ENCODE results near the gene ZNF416. TPM values are rescaled to one million over a fixed set of nuclear protein-coding genes. Genes with fewer than 3 reads are reported as not detected.
A peak's percentile ranks its signal among the peaks of the same experiment; 100 is the strongest.

Gene ZNF416
- polyA plus RNA-seq, 2 of the 4 experiments (the other 2 are of a cell fraction) = 3.5 to 4.7 TPM

DNA sequence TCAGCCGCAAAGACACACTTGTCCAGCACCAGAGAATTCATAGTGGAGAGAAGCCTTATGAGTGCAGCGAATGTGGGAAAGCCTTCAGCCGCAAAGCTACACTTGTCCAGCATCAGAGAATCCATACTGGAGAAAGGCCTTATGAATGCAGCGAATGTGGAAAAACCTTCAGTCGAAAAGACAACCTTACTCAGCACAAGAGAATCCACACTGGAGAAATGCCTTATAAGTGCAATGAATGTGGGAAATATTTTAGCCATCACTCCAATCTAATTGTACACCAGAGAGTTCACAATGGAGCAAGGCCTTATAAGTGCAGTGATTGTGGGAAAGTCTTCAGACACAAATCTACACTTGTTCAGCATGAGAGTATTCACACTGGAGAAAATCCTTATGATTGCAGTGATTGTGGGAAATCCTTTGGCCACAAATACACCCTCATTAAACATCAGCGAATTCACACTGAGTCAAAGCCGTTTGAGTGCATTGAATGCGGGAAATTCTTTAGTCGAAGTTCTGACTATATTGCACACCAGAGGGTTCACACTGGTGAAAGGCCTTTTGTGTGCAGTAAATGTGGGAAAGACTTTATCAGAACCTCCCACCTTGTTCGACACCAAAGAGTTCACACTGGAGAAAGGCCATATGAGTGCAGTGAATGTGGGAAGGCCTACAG lies 42.1 kb upstream of the ZNF416 start (continued):
- TF ChIP-seq, protein P1, sequence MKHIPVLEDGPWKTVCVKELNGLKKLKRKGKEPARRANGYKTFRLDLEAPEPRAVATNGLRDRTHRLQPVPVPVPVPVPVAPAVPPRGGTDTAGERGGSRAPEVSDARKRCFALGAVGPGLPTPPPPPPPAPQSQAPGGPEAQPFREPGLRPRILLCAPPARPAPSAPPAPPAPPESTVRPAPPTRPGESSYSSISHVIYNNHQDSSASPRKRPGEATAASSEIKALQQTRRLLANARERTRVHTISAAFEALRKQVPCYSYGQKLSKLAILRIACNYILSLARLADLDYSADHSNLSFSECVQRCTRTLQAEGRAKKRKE (CRISPR knock-in tag; IDR thresholded peaks at IDR 0.05; ENCODE audit: low read depth) = no peak
- TF ChIP-seq GATA3 (IDR thresholded peaks at IDR 0.05; ENCODE audit: borderline replicate concordance) (peak; percentile 61; the same call in 1 of the 2 replicates), NFE2L2 (conservative IDR thresholded peaks at IDR 0.05; ENCODE audit: low read length) (no peak), TP53 (CRISPR knock-in tag; IDR thresholded peaks at IDR 0.05) (no peak), KDM1A (IDR thresholded peaks at IDR 0.05; ENCODE audit: low read depth) (peak; percentile 77; the same call in 1 of the 2 replicates)
- TF ChIP-seq, protein P2, sequence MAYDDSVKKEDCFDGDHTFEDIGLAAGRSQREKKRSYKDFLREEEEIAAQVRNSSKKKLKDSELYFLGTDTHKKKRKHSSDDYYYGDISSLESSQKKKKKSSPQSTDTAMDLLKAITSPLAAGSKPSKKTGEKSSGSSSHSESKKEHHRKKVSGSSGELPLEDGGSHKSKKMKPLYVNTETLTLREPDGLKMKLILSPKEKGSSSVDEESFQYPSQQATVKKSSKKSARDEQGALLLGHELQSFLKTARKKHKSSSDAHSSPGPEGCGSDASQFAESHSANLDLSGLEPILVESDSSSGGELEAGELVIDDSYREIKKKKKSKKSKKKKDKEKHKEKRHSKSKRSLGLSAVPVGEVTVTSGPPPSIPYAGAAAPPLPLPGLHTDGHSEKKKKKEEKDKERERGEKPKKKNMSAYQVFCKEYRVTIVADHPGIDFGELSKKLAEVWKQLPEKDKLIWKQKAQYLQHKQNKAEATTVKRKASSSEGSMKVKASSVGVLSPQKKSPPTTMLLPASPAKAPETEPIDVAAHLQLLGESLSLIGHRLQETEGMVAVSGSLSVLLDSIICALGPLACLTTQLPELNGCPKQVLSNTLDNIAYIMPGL (CRISPR knock-in tag; IDR thresholded peaks at IDR 0.05; ENCODE audit: borderline replicate concordance) = no peak
- TF ChIP-seq, protein P3, sequence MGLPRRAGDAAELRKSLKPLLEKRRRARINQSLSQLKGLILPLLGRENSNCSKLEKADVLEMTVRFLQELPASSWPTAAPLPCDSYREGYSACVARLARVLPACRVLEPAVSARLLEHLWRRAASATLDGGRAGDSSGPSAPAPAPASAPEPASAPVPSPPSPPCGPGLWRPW (IDR thresholded peaks at IDR 0.05) = peak; percentile 39; the same call in 1 of the 2 replicates

DNA sequence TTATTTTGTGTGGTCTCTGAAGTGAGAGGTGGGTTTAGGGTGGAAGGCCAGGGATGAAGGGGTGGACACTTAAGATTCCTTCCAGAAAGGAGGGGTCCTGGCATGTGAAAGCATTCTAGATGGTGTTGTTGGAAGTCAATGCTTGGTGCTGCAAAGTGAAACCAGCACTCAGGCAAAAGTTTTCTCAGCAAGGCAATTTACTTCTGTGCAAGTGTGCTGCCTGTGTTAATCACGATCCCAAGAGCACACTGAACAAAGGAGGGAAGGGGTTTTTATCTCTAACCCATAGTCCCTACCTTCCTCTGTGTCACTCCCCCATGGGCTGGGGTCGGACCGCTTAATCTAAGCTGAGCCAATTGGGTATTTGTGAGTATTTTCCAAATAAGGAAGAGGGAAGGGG lies 36.6 kb upstream of the ZNF416 start:
- peaks cover 98% of the 10 kb centered on the region for H3K9me3 ChIP-seq
- H3K4me2 ChIP-seq = no peak overlapping the region
- H3K4me3 ChIP-seq = peak overlapping the region; percentile 81; the same call in 2 of the 3 replicates
- no peak for TF ChIP-seq EHF (CRISPR knock-in tag; IDR thresholded peaks at IDR 0.05)
- TF ChIP-seq EHMT2 (IDR thresholded peaks at IDR 0.05; ENCODE audit: low read depth) = no peak
- TF ChIP-seq TP53 (CRISPR knock-in tag; IDR thresholded peaks at IDR 0.05) = no peak
- TF ChIP-seq CBX8 (IDR thresholded peaks at IDR 0.05) = no peak
- no peak for TF ChIP-seq BHLHE40 (IDR thresholded peaks at IDR 0.05; ENCODE audit: low read depth, low read length)
- no peak for TF ChIP-seq RAD21 (conservative IDR thresholded peaks at IDR 0.05 in 1 of 2, IDR thresholded peaks at IDR 0.05 in 1 of 2)
- TF ChIP-seq SMC3 (IDR thresholded peaks at IDR 0.05) = no peak
- TF ChIP-seq, protein P4, sequence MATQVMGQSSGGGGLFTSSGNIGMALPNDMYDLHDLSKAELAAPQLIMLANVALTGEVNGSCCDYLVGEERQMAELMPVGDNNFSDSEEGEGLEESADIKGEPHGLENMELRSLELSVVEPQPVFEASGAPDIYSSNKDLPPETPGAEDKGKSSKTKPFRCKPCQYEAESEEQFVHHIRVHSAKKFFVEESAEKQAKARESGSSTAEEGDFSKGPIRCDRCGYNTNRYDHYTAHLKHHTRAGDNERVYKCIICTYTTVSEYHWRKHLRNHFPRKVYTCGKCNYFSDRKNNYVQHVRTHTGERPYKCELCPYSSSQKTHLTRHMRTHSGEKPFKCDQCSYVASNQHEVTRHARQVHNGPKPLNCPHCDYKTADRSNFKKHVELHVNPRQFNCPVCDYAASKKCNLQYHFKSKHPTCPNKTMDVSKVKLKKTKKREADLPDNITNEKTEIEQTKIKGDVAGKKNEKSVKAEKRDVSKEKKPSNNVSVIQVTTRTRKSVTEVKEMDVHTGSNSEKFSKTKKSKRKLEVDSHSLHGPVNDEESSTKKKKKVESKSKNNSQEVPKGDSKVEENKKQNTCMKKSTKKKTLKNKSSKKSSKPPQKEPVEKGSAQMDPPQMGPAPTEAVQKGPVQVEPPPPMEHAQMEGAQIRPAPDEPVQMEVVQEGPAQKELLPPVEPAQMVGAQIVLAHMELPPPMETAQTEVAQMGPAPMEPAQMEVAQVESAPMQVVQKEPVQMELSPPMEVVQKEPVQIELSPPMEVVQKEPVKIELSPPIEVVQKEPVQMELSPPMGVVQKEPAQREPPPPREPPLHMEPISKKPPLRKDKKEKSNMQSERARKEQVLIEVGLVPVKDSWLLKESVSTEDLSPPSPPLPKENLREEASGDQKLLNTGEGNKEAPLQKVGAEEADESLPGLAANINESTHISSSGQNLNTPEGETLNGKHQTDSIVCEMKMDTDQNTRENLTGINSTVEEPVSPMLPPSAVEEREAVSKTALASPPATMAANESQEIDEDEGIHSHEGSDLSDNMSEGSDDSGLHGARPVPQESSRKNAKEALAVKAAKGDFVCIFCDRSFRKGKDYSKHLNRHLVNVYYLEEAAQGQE (IDR thresholded peaks at IDR 0.05) = no peak
- TF ChIP-seq CBX2 (IDR thresholded peaks at IDR 0.05; ENCODE audit: borderline replicate concordance, low read depth) = no peak
- no peak for TF ChIP-seq HOXB13 (CRISPR knock-in tag; IDR thresholded peaks at IDR 0.05; ENCODE audit: low read depth)
- no peak for TF ChIP-seq ESRRA (IDR thresholded peaks at IDR 0.05; ENCODE audit: borderline replicate concordance, low read length)
- TF ChIP-seq CHD4 (IDR thresholded peaks at IDR 0.05; ENCODE audit: borderline replicate concordance) = no peak
- no peak for TF ChIP-seq MAFK (IDR thresholded peaks at IDR 0.05; ENCODE audit: partially characterized antibody)
- TF ChIP-seq SREBF2 (IDR thresholded peaks at IDR 0.05) = no peak
- TF ChIP-seq MAZ (IDR thresholded peaks at IDR 0.05; ENCODE audit: borderline replicate concordance, low read depth, low read length) = no peak
- TF ChIP-seq, protein P5, sequence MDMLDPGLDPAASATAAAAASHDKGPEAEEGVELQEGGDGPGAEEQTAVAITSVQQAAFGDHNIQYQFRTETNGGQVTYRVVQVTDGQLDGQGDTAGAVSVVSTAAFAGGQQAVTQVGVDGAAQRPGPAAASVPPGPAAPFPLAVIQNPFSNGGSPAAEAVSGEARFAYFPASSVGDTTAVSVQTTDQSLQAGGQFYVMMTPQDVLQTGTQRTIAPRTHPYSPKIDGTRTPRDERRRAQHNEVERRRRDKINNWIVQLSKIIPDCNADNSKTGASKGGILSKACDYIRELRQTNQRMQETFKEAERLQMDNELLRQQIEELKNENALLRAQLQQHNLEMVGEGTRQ (IDR thresholded peaks at IDR 0.05) = no peak
- TF ChIP-seq ZFP36 (IDR thresholded peaks at IDR 0.05; ENCODE audit: borderline replicate concordance, partially characterized antibody) = no peak
- TF ChIP-seq, protein P3 (IDR thresholded peaks at IDR 0.05) = no peak
- DNase-seq (ENCODE audit: low read depth in 1 of 2, low spot score in 1 of 2) = no peak
- ChIA-PET CTCF (interaction anchor here (1.3 kb wide), 1 partner anchor 11 kb away, joined by 4 read pairs; no protein-coding TSS in a partner anchor), POLR2A (interaction anchor here (2.1 kb wide), 1 partner anchor 18 kb away, joined by 16 read pairs; the partner anchor contains the start of gene ZNF211)
- H3K27ac ChIP-seq = no peak overlapping the region
- no peak for ATAC-seq
- no peak for FAIRE-seq
- 98% methylated on average over 3 of the region's 3 CpGs for WGBS (ENCODE audit: missing lambda C conversion rate)
- H3K4me1 ChIP-seq = no peaks in the 10 kb centered on the region

Measured in A549 (cell line).